Measurements from ENCODE around the gene FGD2.

The FGD2 gene

DNA sequence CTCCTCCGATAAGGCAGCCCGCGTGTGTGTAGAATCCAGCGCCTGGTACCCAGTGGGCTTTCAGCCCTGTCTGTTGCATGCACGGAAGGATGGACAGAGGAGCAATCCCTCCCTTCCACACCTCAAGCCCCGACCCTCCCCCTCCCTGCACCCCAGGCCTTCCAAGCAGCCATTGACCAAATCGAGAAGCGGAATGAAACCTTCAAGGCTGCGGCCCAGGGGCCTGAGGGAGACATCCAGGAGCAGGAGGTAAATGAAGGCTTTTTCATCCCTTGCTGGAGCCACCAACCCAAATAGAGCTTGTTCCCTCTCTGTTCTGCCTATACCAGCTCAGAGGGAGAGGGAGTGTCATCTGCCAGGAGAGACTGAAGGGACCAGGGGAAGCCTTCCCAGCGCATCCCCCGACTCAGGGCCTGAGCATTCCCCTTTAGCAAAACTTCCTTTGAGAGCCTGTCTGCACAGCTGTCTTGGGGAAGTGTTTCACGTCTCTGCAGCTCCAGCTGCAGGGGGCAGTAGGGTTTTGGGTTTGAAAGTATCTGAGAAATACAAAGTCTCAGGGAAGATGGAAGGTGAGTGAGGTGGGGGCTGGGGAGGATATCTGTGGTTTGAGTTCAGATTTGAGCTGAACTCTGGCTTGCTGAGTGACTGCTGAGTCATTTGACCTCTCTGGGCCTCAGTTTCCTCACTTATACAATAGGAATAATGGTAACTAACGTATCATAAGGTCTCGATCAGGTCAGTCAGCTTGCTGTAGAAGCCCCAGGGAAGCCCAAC is 16.1 kb downstream of the FGD2 start:
- Histone ChIP-seq H2AFZ (ENCODE audit: low read depth) (peak overlapping the region; percentile 8), H4K20me1 (ENCODE audit: insufficient read depth) (no peaks in the 10 kb centered on the region), H3K27me3 (ENCODE audit: insufficient read depth, low read depth) (no peaks in the 10 kb centered on the region), H3K79me2 (ENCODE audit: insufficient read depth, low read depth) (no peaks in the 10 kb centered on the region), H3K9ac (no peak overlapping the region), H3K4me3 (IDR thresholded peaks at IDR 0.05; ENCODE audit: insufficient read depth, low read depth, low read length) (no peak overlapping the region), H3K4me1 (ENCODE audit: low read depth, poor library complexity, severe bottlenecking) (peaks cover 71% of the 10 kb centered on the region), H3K4me2 (peak overlapping the region; percentile 2; the same call in 1 of the 2 replicates), H3K27ac (no peak overlapping the region), H3K36me3 (ENCODE audit: insufficient read depth) (no peaks in the 10 kb centered on the region)
- TF ChIP-seq, protein P1, sequence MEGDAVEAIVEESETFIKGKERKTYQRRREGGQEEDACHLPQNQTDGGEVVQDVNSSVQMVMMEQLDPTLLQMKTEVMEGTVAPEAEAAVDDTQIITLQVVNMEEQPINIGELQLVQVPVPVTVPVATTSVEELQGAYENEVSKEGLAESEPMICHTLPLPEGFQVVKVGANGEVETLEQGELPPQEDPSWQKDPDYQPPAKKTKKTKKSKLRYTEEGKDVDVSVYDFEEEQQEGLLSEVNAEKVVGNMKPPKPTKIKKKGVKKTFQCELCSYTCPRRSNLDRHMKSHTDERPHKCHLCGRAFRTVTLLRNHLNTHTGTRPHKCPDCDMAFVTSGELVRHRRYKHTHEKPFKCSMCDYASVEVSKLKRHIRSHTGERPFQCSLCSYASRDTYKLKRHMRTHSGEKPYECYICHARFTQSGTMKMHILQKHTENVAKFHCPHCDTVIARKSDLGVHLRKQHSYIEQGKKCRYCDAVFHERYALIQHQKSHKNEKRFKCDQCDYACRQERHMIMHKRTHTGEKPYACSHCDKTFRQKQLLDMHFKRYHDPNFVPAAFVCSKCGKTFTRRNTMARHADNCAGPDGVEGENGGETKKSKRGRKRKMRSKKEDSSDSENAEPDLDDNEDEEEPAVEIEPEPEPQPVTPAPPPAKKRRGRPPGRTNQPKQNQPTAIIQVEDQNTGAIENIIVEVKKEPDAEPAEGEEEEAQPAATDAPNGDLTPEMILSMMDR (conservative IDR thresholded peaks at IDR 0.05; ENCODE audit: low read depth, low read length): peak; percentile 74

DNA sequence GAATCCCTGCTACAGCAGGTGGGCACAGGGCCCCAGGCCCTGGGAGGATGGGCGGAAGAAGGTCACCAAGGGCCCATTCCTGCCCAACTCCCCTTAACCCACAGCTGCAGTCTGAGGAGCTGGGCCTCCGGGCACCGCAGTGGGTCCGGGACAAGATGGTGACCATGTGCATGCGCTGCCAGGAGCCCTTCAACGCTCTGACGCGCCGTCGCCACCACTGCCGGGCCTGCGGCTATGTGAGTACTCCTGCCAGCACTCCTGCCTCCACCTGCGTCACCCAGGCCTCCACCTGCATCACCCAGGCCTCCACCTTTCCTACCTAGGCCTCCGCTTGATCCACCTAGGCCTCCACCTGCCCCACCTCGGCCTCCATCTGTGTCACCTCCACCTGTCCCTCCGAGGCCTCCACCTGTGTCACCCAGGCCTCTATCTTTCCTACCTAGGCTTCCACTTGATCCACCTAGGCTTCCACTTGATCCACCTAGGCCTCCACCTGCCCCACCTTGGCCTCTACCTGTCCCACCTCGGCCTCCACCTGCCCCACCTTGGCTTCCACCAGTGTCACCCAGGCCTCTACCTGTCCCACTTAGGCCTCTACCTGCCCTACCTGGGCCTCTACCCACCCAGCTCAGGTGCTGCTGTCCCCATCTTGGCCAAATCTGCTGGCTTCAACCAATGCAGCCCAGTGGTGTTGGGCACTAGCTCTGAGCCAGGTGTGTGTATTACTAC is 16.8 kb downstream of the FGD2 start:
- H3K27me3 ChIP-seq (ENCODE audit: insufficient read depth, low read depth): no peaks in the 10 kb centered on the region
- no peak overlapping the region for H3K9ac ChIP-seq
- TF ChIP-seq, protein P1 (conservative IDR thresholded peaks at IDR 0.05; ENCODE audit: low read depth, low read length): no peak
- no peak overlapping the region for H3K4me3 ChIP-seq (IDR thresholded peaks at IDR 0.05; ENCODE audit: insufficient read depth, low read depth, low read length)
- H4K20me1 ChIP-seq (ENCODE audit: insufficient read depth): no peaks in the 10 kb centered on the region
- H3K79me2 ChIP-seq (ENCODE audit: insufficient read depth, low read depth): no peaks in the 10 kb centered on the region
- peak overlapping the region; percentile 8 for H2AFZ ChIP-seq (ENCODE audit: low read depth)
- peak overlapping the region; percentile 2; the same call in 1 of the 2 replicates for H3K4me2 ChIP-seq
- H3K36me3 ChIP-seq (ENCODE audit: insufficient read depth): no peaks in the 10 kb centered on the region
- peaks cover 71% of the 10 kb centered on the region for H3K4me1 ChIP-seq (ENCODE audit: low read depth, poor library complexity, severe bottlenecking)
- no peak overlapping the region for H3K27ac ChIP-seq

DNA sequence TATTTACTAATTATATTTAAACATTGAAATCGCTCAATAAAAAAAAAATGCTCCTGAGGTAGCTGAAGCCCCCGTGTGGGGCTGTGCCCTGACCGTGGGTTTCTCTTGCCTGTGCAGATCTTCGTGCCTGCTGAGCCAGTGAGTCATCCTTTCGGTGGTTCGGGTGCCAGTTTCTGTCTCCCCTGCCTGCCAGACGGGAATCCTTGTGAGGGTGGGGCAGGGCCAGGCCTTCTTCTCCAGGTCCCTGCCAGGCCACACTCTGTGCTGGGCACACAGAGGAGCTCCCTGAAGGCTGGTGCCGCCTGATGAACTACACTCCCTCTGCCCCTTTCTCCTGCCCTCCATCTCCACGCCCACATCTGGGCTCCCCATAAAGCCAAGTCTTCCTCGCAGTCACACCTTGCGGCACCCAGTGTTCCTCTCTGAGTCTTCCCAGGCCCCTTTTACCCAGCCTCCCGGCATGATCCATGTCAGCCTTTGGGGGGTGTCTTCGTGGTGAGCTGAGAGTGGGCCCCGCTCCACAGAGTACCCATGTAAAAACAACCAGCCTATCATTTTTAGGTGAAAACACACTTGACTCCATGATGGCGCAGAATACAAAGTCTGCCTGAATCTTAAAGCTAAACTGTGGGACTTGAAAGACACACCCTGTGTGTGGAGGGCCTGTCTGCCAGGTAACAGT is 19.3 kb downstream of the FGD2 start:
- Histone ChIP-seq H3K27ac (peak overlapping the region; percentile 23; the same call in 1 of the 2 replicates), H3K4me2 (peak overlapping the region; percentile 67), H3K36me3 (ENCODE audit: insufficient read depth) (no peaks in the 10 kb centered on the region), H3K4me3 (IDR thresholded peaks at IDR 0.05; ENCODE audit: insufficient read depth, low read depth, low read length) (no peak overlapping the region), H3K27me3 (ENCODE audit: insufficient read depth, low read depth) (no peaks in the 10 kb centered on the region), H3K9ac (peak overlapping the region; percentile 23; the same call in 1 of the 2 replicates), H4K20me1 (ENCODE audit: insufficient read depth) (no peaks in the 10 kb centered on the region), H3K4me1 (ENCODE audit: low read depth, poor library complexity, severe bottlenecking) (peaks cover 61% of the 10 kb centered on the region), H3K79me2 (ENCODE audit: insufficient read depth, low read depth) (no peaks in the 10 kb centered on the region), H2AFZ (ENCODE audit: low read depth) (peak overlapping the region; percentile 36; the same call in 1 of the 2 replicates)
- TF ChIP-seq, protein P1 (conservative IDR thresholded peaks at IDR 0.05; ENCODE audit: low read depth, low read length): no peak

DNA sequence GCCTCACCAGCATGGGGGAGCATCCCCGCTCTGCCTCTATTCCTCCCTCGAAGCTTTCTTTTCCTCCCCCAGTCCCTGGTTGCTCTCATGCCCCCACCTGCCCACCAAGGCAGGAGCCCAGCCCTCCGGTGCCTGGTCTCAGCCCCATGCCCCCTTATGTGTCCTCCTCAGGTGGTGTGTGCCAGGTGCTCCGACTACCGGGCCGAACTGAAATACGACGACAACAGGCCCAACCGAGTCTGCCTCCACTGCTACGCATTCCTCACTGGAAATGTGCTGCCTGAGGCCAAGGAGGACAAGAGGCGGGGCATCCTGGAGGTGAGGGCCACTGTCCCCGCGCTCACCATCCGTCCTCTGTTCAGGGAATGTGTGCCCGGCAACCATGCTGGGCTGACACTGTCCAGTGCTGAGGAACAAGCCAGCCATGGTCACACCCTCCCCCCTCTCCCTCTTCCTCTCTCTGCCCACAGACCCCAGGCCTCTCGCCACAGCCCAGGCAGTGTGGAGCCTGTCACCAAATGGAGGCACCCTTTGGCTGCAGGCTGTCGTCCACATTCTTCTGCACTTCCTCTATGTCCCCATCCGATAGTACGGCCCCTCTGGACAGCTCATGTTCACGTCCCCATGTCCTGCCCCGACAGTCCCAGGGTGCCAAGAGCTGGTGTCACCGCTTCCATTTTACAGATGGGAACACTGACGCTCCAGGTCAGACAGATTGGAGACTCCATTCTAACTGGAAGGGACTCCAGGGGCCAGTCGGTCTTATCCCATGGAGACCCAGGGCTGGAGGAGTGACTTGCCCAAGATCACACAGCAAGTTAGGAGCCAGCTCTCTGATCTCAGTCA is 20.4 kb downstream of the FGD2 start:
- Histone ChIP-seq H2AFZ (ENCODE audit: low read depth) (no peak overlapping the region), H3K27ac (no peak overlapping the region), H3K4me1 (ENCODE audit: low read depth, poor library complexity, severe bottlenecking) (peaks cover 61% of the 10 kb centered on the region)

More for the DNA sequence above, 20.4 kb downstream of the FGD2 start:
- no peaks in the 10 kb centered on the region for H3K36me3 ChIP-seq (ENCODE audit: insufficient read depth)
- H4K20me1 ChIP-seq (ENCODE audit: insufficient read depth): no peaks in the 10 kb centered on the region
- TF ChIP-seq, protein P1 (conservative IDR thresholded peaks at IDR 0.05; ENCODE audit: low read depth, low read length): no peak
- no peak overlapping the region for H3K4me2 ChIP-seq
- H3K27me3 ChIP-seq (ENCODE audit: insufficient read depth, low read depth): no peaks in the 10 kb centered on the region
- no peaks in the 10 kb centered on the region for H3K79me2 ChIP-seq (ENCODE audit: insufficient read depth, low read depth)
- no peak overlapping the region for H3K4me3 ChIP-seq (IDR thresholded peaks at IDR 0.05; ENCODE audit: insufficient read depth, low read depth, low read length)
- H3K9ac ChIP-seq: no peak overlapping the region
